HAP-1 (cell line): ENCODE data around the gene KCNC1.

Experiments
- DNase-seq, 2 experiments: peaks; one replicate each; pipeline ENCODE4 v3.0.0-alpha.2; 2016 to 2020; ENCODE audit warnings: low spot score in 2 of 2
- H3K27me3 ChIP-seq: fragments of 250-450 bp; sonication (Bioruptor Pico); 2 replicates; pipeline ENCODE4 v1.5.1; 2020; ENCODE audit warnings: low read depth, mild to moderate bottlenecking, moderate library complexity
- H3K36me3 ChIP-seq: fragments of 250-450 bp; sonication (Bioruptor Pico); replicated peaks from 2 replicates; pipeline ENCODE4 v1.5.1; 2020; ENCODE audit warnings: mild to moderate bottlenecking
- H3K4me1 ChIP-seq: fragments of 250-450 bp; sonication (Bioruptor Pico); 2 replicates; pipeline ENCODE4 v1.5.1; 2020; ENCODE audit warnings: mild to moderate bottlenecking
- H3K4me3 ChIP-seq: fragments of 250-450 bp; sonication (Bioruptor Pico); 2 replicates; pipeline ENCODE4 v1.5.1; 2020; ENCODE audit warnings: mild to moderate bottlenecking, moderate library complexity
- H3K9me3 ChIP-seq: fragments of 250-450 bp; sonication (Bioruptor Pico); 2 replicates; pipeline ENCODE4 v1.5.1; 2020; ENCODE audit warnings: mild to moderate bottlenecking, moderate library complexity
- in situ Hi-C: fragments of 300-500 bp; cut with MboI; formaldehyde crosslinking; loops from 3 replicates; pipeline ENCODE4 v1.14.3; 2020; ENCODE audit warnings: low sequenced_read_pairs, inconsistent platforms, mixed read lengths

KCNC1 gene

DNA sequence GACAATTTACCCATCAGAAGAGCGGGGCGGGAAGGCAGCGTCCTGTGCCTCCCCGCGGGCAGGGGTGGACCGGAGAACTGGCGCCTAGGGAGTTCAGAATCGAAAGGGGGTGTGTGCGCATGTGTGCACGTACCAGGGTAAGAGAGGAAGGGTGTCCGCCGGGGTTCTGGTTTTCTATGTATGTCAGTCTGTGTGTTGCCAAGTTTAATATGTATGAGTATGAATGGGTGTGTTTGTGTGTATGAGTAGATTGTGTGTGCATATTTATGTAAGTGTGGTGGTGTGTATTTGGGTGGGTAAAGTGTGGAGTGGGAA lies 2.0 kb downstream of the KCNC1 start:
- in situ Hi-C loops = no loop called here

DNA sequence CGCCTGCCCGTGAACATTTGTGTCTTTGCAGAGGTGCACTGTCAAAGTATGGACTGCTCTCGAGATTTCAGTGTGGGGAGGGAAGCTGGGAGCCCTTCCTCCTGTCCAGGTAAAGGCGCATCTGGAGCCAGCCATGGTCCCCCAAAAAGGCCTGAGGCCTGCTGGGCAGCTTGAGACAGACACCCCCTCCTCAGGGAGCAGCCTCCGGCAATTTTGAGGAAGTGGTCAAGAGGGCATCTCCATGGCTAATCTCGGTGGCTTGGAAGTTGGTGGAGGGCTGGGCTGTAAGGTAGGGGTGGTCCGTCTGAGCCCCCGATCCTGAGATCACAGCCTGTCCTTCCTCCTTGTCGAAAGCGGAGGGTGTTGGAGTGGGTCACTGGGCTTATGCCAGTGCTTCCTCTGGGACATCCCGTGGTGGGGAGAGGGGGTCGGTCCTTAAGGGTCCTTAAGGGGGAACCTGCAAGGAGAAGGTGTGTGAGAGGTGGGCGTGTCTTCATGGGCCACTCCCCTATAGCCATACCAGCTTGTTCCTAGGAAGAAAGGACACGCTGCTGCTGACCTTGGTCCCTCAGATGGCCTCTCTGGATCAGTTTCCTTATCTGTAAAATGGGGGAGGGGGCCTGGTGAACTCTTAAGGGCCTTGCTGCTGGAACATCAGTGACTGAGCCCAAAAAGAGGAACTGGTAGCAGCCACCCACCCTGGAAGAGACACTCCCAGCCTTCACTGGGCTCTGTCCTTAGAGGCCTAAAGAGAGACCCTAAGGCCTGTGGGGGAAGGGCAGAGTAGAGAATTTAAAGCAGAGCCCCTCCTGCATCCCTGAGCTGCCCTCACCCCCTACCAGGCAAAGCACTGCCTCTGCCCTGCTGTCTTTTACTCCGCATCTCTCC lies 2.6 kb downstream of the KCNC1 start:
- no peaks in the 10 kb centered on the region for H3K27me3 ChIP-seq
- no peak overlapping the region for H3K4me3 ChIP-seq
- DNase-seq = no peak
- H3K9me3 ChIP-seq = no peaks in the 10 kb centered on the region
- H3K36me3 ChIP-seq = no peaks in the 10 kb centered on the region
- H3K4me1 ChIP-seq = no peaks in the 10 kb centered on the region; the same call in 1 of the 2 replicates
- in situ Hi-C loops = no loop called here

More for the DNA sequence above, 2.0 kb downstream of the KCNC1 start:
- DNase-seq = no peak
- Histone ChIP-seq H3K9me3 (no peaks in the 10 kb centered on the region), H3K36me3 (no peaks in the 10 kb centered on the region), H3K4me1 (no peaks in the 10 kb centered on the region; the same call in 1 of the 2 replicates), H3K27me3 (no peaks in the 10 kb centered on the region), H3K4me3 (no peak overlapping the region)

DNA sequence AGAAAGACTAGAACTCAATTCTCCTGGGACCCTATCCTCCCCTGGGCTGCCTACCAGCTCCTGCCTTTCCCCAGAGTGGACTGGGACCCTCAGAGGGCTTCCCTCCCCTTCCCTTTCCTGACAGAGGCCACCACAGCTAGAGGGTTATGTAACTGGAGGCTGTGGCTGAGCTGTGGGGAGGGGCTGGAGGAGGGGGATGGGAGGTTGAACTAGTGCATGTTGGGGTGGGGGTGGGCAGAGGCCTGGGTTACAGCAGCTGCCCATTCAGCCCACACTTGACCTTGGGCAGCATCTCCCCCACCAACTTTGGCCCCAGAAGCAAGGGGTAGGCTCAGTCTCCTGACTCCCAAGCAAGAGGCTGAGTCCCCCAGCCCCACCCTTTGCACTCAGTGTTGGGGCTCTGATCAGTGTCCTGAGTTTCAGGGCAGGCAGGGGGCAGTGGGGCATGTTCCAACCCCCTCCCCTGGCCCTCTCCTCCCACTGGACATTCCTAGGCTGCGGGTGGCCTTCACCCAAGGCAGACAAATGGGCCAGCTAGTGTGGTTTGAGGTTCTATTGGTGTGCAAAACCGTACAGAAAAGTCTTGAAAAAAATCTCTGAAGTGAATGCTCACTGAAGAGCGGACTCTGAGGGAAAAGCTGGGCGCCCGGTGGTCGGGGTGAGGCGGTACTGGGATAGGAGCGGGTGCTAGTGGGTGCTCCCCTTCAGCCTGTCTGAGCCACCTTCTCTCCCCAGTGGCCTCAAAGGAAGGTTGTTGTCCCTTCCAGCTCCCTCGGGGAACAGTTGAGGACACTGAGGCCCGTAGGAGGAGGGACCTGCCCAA lies 3.8 kb downstream of the KCNC1 start:
- Histone ChIP-seq H3K4me3 (peak overlapping the region; percentile 4; the same call in 1 of the 2 replicates), H3K9me3 (no peaks in the 10 kb centered on the region), H3K27me3 (no peaks in the 10 kb centered on the region), H3K4me1 (no peaks in the 10 kb centered on the region; the same call in 1 of the 2 replicates), H3K36me3 (no peaks in the 10 kb centered on the region)
- in situ Hi-C loops = no loop called here
- no peak for DNase-seq

DNA sequence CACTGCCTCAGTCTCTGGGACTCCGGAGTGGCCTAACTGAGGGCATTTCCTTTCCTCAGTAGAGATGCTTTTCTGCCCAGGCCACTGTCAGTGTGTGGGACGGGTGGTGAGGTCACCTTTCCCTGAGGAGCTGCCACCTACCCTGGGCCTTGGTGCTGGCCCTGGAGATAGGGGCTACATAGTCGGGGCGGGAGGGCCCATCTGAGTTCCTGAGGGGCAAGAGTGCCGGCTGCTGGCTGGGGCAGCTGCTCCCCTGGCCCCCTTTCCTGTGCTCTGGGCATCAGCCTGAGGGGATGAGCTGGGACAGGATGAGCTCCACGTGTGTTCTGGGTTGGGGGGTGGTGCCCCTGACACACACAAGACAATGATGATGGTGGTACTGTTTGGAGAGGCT lies 5.4 kb downstream of the KCNC1 start:
- Histone ChIP-seq H3K4me1 (no peaks in the 10 kb centered on the region; the same call in 1 of the 2 replicates), H3K9me3 (no peaks in the 10 kb centered on the region), H3K4me3 (no peak overlapping the region), H3K27me3 (no peaks in the 10 kb centered on the region), H3K36me3 (no peaks in the 10 kb centered on the region)
- DNase-seq = no peak
- in situ Hi-C loops = no loop called here

DNA sequence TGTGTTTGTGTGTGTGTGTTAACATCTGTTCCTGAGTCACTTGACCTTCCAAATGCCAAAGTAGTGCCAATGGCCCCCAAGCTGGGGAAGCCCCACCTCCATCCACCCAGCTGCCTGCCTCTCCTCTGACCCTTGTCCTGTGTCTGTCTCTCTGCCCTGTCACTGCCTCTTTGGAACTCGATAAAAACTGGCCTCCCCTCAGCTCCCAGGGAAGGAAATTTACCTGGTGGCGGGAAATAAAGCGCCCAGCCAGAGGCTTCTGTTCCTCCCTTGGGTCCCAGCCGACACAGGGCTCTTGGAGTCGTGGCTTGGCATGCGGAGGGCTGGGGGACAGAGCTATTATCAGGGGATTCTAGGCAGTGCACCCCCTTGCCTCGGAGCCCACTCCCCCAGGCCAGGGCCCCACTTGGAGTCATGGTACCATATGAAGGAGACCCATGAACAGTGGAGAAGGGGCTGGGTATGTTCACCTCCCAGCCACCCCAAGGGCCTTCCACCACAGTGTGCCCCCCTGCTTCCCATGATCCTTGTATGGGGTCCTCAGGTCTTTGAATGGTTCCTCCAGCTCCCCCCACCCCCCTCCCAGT lies 6.2 kb downstream of the KCNC1 start:
- DNase-seq = no peak
- H3K27me3 ChIP-seq = no peaks in the 10 kb centered on the region
- in situ Hi-C loops = no loop called here
- no peaks in the 10 kb centered on the region for H3K9me3 ChIP-seq
- no peak overlapping the region for H3K4me3 ChIP-seq
- no peaks in the 10 kb centered on the region; the same call in 1 of the 2 replicates for H3K4me1 ChIP-seq
- no peaks in the 10 kb centered on the region for H3K36me3 ChIP-seq

DNA sequence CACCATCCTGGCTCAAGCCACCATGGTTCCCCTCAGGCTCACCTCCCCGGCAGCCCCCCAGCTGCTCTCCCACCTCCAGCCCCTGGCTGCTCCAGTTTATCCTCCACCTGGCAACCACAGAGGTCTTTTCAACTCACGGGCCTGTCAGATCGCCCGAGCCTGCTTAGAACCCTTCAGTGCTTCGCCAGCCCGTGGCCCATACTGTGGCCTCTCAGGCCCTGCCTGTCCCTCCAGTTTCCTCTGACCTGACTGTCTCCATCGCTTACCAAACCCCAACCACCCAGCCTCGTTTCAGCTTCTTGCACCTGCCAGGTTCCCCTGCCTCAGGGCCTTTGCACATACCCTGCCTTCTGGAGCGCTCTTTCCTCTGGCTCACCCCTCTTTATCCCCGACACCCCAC lies 6.9 kb downstream of the KCNC1 start:
- Histone ChIP-seq H3K4me3 (no peak overlapping the region), H3K36me3 (no peaks in the 10 kb centered on the region), H3K27me3 (no peaks in the 10 kb centered on the region), H3K9me3 (no peaks in the 10 kb centered on the region), H3K4me1 (no peaks in the 10 kb centered on the region; the same call in 1 of the 2 replicates)
- in situ Hi-C loops = no loop called here
- DNase-seq = no peak

DNA sequence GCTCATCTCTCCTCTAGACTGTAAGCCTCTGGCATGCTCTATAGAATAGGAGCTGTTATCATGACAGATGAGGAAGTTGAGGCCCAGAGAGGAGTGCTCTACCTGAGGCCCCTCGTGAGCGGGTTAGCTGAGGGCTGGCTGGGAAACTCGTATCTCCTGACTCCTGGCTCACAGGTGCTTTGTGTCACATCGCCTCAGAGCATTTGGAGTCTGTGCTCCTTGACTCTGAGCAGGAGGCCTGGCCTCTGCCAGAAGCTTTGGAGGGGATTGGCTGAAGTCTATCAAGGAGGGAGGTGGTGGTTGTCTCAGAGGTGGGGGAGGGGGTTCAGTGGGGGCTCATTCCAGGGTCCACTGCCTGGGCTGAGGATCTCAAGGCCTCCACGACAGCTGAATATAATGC lies 7.4 kb downstream of the KCNC1 start:
- DNase-seq = no peak
- Histone ChIP-seq H3K4me1 (no peaks in the 10 kb centered on the region; the same call in 1 of the 2 replicates), H3K9me3 (no peaks in the 10 kb centered on the region), H3K27me3 (no peaks in the 10 kb centered on the region), H3K36me3 (no peaks in the 10 kb centered on the region), H3K4me3 (no peak overlapping the region)
- in situ Hi-C loops = no loop called here

DNA sequence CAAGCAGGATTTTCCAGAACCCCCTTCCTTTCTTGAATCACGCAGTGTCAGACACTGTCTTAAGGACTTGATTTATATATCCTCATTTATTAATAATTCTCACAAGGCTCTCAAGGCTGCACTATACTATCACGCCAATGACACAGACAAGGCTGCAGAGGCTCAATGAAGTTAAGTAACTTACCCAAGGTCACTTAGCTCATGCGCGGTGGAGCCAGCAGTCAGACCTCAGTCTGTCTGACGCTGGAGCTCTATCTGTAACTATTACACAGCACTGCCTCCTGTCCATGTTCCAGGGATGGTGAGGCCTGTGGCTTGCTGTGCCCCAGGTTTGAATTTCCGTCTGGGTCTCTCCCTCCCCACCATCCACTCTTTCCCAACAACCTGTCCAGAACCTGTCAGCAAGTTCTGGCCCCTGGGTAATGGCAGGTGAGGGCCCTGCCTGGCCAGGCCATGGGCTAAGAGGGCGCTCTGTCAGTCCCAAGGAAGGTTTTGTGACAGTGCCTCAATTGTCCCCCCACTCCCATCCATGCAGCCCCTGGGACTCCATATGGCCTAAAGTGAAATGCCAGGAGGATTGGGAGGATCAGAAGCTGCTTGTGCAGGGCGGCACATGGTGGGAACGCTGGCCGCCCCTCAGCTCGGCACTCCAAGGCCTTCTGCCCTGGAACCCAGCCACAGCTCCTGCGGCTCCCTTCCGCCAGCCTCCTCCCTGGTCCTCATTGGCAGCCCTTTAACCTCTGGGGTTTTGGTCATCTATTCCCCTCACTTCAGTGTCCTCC lies 8.6 kb downstream of the KCNC1 start:
- Histone ChIP-seq H3K36me3 (no peaks in the 10 kb centered on the region), H3K9me3 (no peaks in the 10 kb centered on the region), H3K4me3 (no peak overlapping the region), H3K4me1 (no peaks in the 10 kb centered on the region; the same call in 1 of the 2 replicates), H3K27me3 (no peaks in the 10 kb centered on the region)
- DNase-seq = no peak
- in situ Hi-C loops = no loop called here

DNA sequence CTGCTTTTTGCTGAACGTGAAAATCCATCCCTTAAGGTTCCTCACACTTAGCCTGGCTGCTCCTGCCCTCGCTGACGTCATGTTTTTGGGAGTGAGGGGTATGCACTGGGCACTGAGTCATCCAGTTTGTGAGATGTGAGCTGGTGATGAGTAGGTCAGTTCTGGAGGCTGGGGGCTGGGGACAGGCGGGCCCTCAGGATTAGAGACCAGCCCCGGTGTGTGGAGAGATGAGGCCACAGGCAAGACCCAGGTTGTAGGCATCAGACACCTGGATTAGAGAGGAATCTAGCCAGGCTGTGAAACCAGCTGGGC lies 9.2 kb downstream of the KCNC1 start:
- Histone ChIP-seq H3K9me3 (no peaks in the 10 kb centered on the region), H3K36me3 (no peaks in the 10 kb centered on the region), H3K4me1 (no peaks in the 10 kb centered on the region; the same call in 1 of the 2 replicates), H3K27me3 (no peaks in the 10 kb centered on the region), H3K4me3 (no peak overlapping the region)
- in situ Hi-C loops = no loop called here
- no peak for DNase-seq

DNA sequence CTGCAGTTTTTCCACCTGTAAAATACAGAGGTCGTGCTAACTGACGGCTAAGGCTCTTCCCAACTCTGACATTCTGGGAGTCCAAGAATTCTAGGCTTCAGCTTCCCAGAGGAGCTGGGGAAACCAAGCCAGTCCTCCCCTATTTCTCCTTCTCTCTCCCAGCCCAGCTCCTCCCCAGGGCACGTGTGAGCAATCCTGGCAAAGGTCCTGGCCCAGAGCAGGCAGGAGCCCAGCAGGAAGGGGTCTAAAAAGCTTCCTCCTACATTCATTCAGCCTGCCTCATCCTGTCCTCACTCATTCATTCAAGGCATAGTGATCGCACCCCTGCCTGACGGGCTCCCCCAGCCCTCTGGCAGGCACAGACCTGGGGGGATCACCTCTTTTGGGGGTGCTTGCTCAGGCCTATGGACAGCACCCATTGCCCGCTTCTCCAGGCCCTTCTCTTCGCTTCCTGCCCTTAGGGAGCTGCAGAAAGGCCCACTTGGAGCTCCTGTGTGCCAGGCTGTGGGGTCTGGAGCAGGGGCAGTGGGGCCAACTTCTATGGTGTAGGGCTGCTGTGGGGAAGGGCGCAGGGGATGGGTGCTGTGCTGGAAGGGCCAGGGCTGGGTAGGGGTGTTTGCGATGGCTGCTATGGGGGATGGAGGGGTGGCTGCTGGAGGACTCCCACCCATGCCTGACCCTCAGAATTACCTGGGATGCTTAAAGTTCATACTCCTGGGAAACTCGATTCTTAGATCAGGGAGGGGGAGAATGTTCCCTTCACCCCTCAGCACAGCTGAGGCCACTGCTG lies 9.8 kb downstream of the KCNC1 start:
- in situ Hi-C loops = no loop called here
- DNase-seq = no peak
- Histone ChIP-seq H3K36me3 (no peaks in the 10 kb centered on the region), H3K9me3 (no peaks in the 10 kb centered on the region), H3K4me3 (no peak overlapping the region), H3K4me1 (no peaks in the 10 kb centered on the region), H3K27me3 (no peaks in the 10 kb centered on the region)

DNA sequence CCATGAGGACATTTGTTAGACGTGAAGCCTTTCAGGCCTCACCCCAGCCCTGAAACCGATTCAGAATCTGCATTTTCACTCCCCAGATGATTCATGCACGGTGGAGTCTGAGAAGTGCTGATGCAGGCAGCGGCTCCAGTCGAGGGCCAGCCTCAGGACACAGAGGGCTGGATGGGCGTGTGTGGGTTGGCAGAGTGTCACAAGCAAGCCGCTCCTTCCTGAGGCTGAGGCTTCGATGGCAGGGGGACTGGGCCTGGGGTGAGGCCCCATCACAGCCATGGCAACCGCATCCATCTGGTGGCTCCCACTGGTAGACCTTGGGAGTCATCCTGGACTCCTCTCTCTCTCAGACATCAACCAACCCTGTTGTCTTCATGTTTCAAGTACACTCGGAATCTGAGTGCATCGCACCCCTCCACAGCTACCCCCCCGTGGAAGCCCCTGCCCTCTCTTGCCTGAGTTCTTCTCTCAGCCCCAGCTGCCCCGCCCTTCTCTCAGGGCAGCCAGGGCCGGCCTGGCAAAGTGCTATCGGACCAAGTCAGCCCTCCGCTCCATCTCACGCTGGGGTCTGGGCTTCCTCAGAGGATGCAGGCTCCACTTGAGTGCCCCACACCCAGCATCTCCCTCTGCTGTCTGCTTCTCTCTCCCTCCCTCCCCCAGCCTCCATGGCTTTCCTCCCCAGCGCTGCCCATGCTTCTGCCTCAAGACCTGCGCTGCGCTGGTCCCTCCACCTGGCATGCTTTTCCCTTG lies 10.6 kb downstream of the KCNC1 start:
- H3K27me3 ChIP-seq = no peaks in the 10 kb centered on the region
- no peak overlapping the region for H3K4me3 ChIP-seq
- no peaks in the 10 kb centered on the region for H3K36me3 ChIP-seq
- H3K9me3 ChIP-seq = no peaks in the 10 kb centered on the region
- no peaks in the 10 kb centered on the region for H3K4me1 ChIP-seq
- in situ Hi-C loops = no loop called here
- DNase-seq = no peak

DNA sequence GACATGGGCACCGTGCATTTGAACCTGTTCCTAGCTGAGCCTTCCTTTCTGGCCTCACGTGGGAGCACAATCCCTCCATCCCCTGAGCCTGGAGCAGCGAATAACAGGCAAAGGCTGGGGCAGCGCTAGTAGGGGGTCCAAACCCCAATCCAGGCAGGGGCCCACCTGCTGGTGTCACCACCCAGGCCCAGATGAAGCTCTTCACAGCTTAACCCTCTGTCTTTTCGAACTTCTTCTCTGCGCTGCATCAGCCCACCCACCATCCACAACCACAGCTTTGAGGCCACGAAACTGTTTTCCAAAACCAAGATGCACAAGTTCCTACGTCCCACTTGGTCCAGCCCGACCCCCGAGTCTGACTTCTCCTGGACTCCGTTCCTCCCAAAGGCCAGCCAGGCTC lies 11.5 kb downstream of the KCNC1 start:
- no peak for DNase-seq
- H3K4me3 ChIP-seq = no peak overlapping the region
- in situ Hi-C loops = no loop called here
- no peaks in the 10 kb centered on the region for H3K9me3 ChIP-seq
- H3K27me3 ChIP-seq = no peaks in the 10 kb centered on the region
- H3K4me1 ChIP-seq = no peaks in the 10 kb centered on the region
- no peaks in the 10 kb centered on the region for H3K36me3 ChIP-seq
